SK-N-SH (cell line): ENCODE data around the gene OR1N1. TPM values are rescaled to one million over a fixed set of nuclear protein-coding genes. Genes with fewer than 3 reads are reported as not detected.

ENCODE experiments used
- CTCF ChIA-PET: fragments of 300-600, 350-600 bp; formaldehyde crosslinking; extraction: SDS; loops from one replicate; lab custom pipeline; 2021; lab: Yijun Ruan, JAX
- POLR2A ChIA-PET: fragments of 350-600 bp; sonication (Branson Sonifier 250); formaldehyde crosslinking; extraction: SDS; loops from one replicate; lab custom pipeline; 2020; ENCODE audit warnings: antibody characterized with exemption, inconsistent platforms; lab: Yijun Ruan, JAX
- DNase-seq: peaks from one replicate; pipeline ENCODE4 v3.0.0; 2012
- H2AFZ ChIP-seq: fragments of 200-600 bp; sonication (generic); 2 replicates; pipeline ENCODE4 v1.8.1; 2016; ENCODE audit warnings: antibody characterized with exemption, mild to moderate bottlenecking, low read depth
- H3F3A ChIP-seq: fragments of 200-600 bp; sonication (generic); replicated peaks from 2 replicates; pipeline ENCODE3; 2016; ENCODE audit warnings: antibody characterized with exemption, mild to moderate bottlenecking; ENCODE audit not compliant: insufficient read depth
- H3K27ac ChIP-seq, 2 experiments: fragments of 200-500 bp in 1 of 2; fragments of 200-600 bp in 1 of 2; sonication (Bioruptor generic) in 1 of 2; sonication (generic), shearing (Covaris generic) in 1 of 2; 2 replicates each; pipeline versions ENCODE4 v1.5.1 to v1.6.1; 2014 to 2016; ENCODE audit warnings: low read depth in 2 of 2, inconsistent platforms in 1 of 2, low read length in 1 of 2, mild to moderate bottlenecking in 1 of 2, mixed read lengths in 1 of 2
- H3K27me3 ChIP-seq: fragments of 200-600 bp; sonication (generic), shearing (Covaris generic); 2 replicates; pipeline ENCODE4 v1.6.1; 2016; ENCODE audit warnings: mixed run types; ENCODE audit not compliant: insufficient read depth
- H3K36me3 ChIP-seq, 2 experiments: fragments of 200-500 bp in 1 of 2; fragments of 200-600 bp in 1 of 2; sonication (Bioruptor generic) in 1 of 2; sonication (generic) in 1 of 2; replicated peaks in 1 of 2; 2 replicates each; pipeline versions ENCODE3 to v1.5.1; 2014 to 2016; ENCODE audit warnings: low read length in 1 of 2, mild to moderate bottlenecking in 1 of 2; ENCODE audit not compliant: insufficient read depth in 2 of 2, control insufficient read depth in 1 of 2
- H3K4me1 ChIP-seq, 2 experiments: fragments of 200-500 bp in 1 of 2; fragments of 200-600 bp in 1 of 2; sonication (Bioruptor generic) in 1 of 2; sonication (generic), shearing (Covaris generic) in 1 of 2; 2 replicates each; pipeline versions ENCODE4 v1.5.1 to v1.6.1; 2014 to 2016; ENCODE audit warnings: low read depth in 1 of 2, low read length in 1 of 2, mixed run types in 1 of 2; ENCODE audit not compliant: insufficient read depth in 2 of 2, control insufficient read depth in 1 of 2
- H3K4me2 ChIP-seq: fragments of 200-600 bp; sonication (generic), shearing (Covaris generic); 2 replicates; pipeline ENCODE4 v1.6.1; 2017; ENCODE audit warnings: mixed run types
- H3K4me3 ChIP-seq, 2 experiments: fragments of 200-500 bp in 1 of 2; fragments of 200-600 bp in 1 of 2; sonication (Bioruptor generic) in 1 of 2; sonication (generic), shearing (Covaris generic) in 1 of 2; 2 replicates each; pipeline versions ENCODE4 v1.5.1 to v1.8.1; 2014 to 2016; ENCODE audit warnings: low read depth in 2 of 2, inconsistent platforms in 1 of 2, low read length in 1 of 2, mild to moderate bottlenecking in 1 of 2, mixed read lengths in 1 of 2, moderate library complexity in 1 of 2
- H3K79me2 ChIP-seq: fragments of 200-600 bp; sonication (generic); 2 replicates; pipeline ENCODE4 v1.8.1; 2017; ENCODE audit warnings: mild to moderate bottlenecking; ENCODE audit not compliant: insufficient read depth
- H3K9ac ChIP-seq: fragments of 200-600 bp; sonication (generic); 2 replicates; pipeline ENCODE4 v1.6.1; 2017; ENCODE audit warnings: mixed run types
- H3K9me2 ChIP-seq: fragments of 200-600 bp; sonication (generic); 2 replicates; pipeline ENCODE4 v1.6.1; 2017; ENCODE audit warnings: mixed run types
- H3K9me3 ChIP-seq: fragments of 200-600 bp; sonication (generic); 2 replicates; pipeline ENCODE4 v1.6.1; 2017; ENCODE audit warnings: mixed run types, mild to moderate bottlenecking, moderate library complexity
- H4K20me1 ChIP-seq: fragments of 200-600 bp; sonication (generic); 2 replicates; pipeline ENCODE4 v1.6.1; 2017; ENCODE audit warnings: mild to moderate bottlenecking, mixed run types; ENCODE audit not compliant: insufficient read depth
- CHD2 ChIP-seq: fragments of 150-350 bp; IDR thresholded peaks from 2 replicates; pipeline ENCODE4 v1.6.1; 2018; ENCODE audit warnings: low read length; ENCODE audit not compliant: partially characterized antibody
- CTCF ChIP-seq: fragments of 200-600 bp; sonication (generic); IDR thresholded peaks from 2 replicates; pipeline ENCODE4 v1.6.1; 2017; ENCODE audit warnings: antibody characterized with exemption, mild to moderate bottlenecking, moderate library complexity
- ELF1 ChIP-seq: IDR thresholded peaks from 2 replicates; pipeline ENCODE4 v1.4.0; 2012
- EP300 ChIP-seq, 2 experiments: IDR thresholded peaks; 2 replicates each; pipeline versions ENCODE4 v1.4.0 to v1.6.1; 2012; ENCODE audit warnings: borderline replicate concordance in 1 of 2, low read depth in 1 of 2, low read length in 1 of 2
- EZH2phosphoT487 ChIP-seq: fragments of 200-600 bp; sonication (generic); IDR thresholded peaks from 2 replicates; pipeline ENCODE4 v1.6.1; 2017; ENCODE audit warnings: low read depth, mixed run types, mild to moderate bottlenecking, antibody characterized with exemption, moderate library complexity, borderline replicate concordance
- FOSL2 ChIP-seq: IDR thresholded peaks from 2 replicates; pipeline ENCODE4 v1.4.0; 2012; ENCODE audit warnings: low read depth, mild to moderate bottlenecking, moderate library complexity, borderline replicate concordance
- FOXM1 ChIP-seq: IDR thresholded peaks from 2 replicates; pipeline ENCODE4 v1.4.0; 2012; ENCODE audit warnings: low read depth, mild to moderate bottlenecking
- GABPA ChIP-seq: IDR thresholded peaks from 2 replicates; pipeline ENCODE4 v1.4.0; 2012; ENCODE audit warnings: low read depth, mild to moderate bottlenecking
- GATA2 ChIP-seq: sonication (generic); formaldehyde crosslinking; IDR thresholded peaks from 2 replicates; pipeline ENCODE4 v1.5.0; 2020; ENCODE audit warnings: mild to moderate bottlenecking, missing genetic modification reagents
- JUND ChIP-seq: IDR thresholded peaks from 2 replicates; pipeline ENCODE4 v1.4.0; 2012
- MXI1 ChIP-seq: IDR thresholded peaks from 2 replicates; pipeline ENCODE4 v1.6.1; 2012; ENCODE audit warnings: mild to moderate bottlenecking, low read depth, low read length, improper control_type of control experiment
- NFIC ChIP-seq: IDR thresholded peaks from 2 replicates; pipeline ENCODE4 v1.4.0; 2012; ENCODE audit warnings: borderline replicate concordance
- RAD21 ChIP-seq: IDR thresholded peaks from 2 replicates; pipeline ENCODE4 v1.6.1; 2012; ENCODE audit warnings: mild to moderate bottlenecking, low read length
- REST ChIP-seq: IDR thresholded peaks from 2 replicates; pipeline ENCODE4 v1.6.1; 2012; ENCODE audit warnings: mild to moderate bottlenecking, low read depth, low read length, moderate library complexity
- RXRA ChIP-seq: IDR thresholded peaks from 2 replicates; pipeline ENCODE4 v1.4.0; 2012; ENCODE audit warnings: low read depth, mild to moderate bottlenecking, borderline replicate concordance
- SIN3A ChIP-seq: IDR thresholded peaks from 2 replicates; pipeline ENCODE4 v1.6.1; 2012; ENCODE audit warnings: low read depth, mild to moderate bottlenecking, low read length, moderate library complexity, borderline replicate concordance
- SMC3 ChIP-seq: IDR thresholded peaks from 2 replicates; pipeline ENCODE4 v1.6.1; 2012; ENCODE audit warnings: low read depth, low read length, improper control_type of control experiment
- YY1 ChIP-seq: IDR thresholded peaks from 2 replicates; pipeline ENCODE4 v1.4.0; 2012; ENCODE audit warnings: low read depth, mild to moderate bottlenecking
- WGBS: methylation state at CpG from one replicate; pipeline ENCODE4 v1.1.6; 2017; ENCODE audit warnings: low lambda C conversion rate; 5-methylcytosine and 5-hydroxymethylcytosine counted together
- polyA plus RNA-seq, 3 experiments: library from polyadenylated mRNA; depleted of rRNA; stranded (reverse); fragments of >200 nt; gene quantifications; 2 replicates each; pipeline ENCODE4 v1.2.3, GENCODE V29; 2012
- TF ChIP-seq, protein P1 (sequence below): IDR thresholded peaks from 2 replicates; pipeline ENCODE4 v1.4.0; 2012; ENCODE audit warnings: low read depth, borderline replicate concordance

The OR1N1 gene
- polyA plus RNA-seq, 1 of the 3 experiments (the other 2 are of a cell fraction), result not detected

DNA sequence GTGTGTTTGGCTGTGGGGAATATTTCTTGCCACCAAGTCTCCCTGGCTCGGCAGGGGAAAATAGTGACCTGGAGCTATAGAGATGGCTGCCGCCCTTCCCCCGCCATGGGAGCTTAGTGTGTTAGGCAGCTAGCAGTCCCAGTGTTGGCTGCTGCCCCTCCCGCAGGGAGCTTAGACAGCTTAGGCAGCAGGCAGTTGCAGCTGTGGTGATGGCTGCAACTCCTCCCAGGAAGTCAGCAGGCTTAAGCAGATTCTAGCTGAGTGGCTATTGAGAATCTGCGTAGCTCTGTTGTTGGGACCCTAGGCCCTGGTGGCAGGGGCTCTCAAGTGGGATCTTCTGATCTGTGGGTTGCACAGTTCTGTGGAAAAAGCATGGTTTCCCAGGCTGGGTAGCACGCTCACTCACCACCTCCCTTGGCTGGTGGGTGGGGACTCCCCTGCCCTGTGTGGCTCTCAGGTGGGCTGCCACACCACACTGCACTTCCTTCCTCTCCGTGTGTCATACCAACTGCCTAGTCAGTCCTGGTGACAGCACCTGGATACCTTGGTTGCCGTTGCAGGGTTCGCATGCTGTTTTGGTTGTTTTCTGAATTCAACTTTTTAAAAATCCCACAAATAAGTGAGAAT lies 35.2 kb upstream of the OR1N1 start (continued):
- TF ChIP-seq NFIC (no peak), MXI1 (no peak), ELF1 (no peak)

- Histone ChIP-seq H3K79me2 (no peaks in the 10 kb centered on the region), H3K4me3 (no peak overlapping the region), H3K9me3 (no peaks in the 10 kb centered on the region), H3K4me1 (no peaks in the 10 kb centered on the region), H3K27me3 (no peaks in the 10 kb centered on the region), H3K4me2 (no peak overlapping the region), H3F3A (no peaks in the 10 kb centered on the region), H3K36me3 (no peaks in the 10 kb centered on the region), H3K27ac (no peak overlapping the region), H4K20me1 (no peaks in the 10 kb centered on the region), H3K9me2 (no peaks in the 10 kb centered on the region), H3K9ac (no peak overlapping the region), H2AFZ (no peak overlapping the region)
- DNase-seq, result no peak
- ChIA-PET POLR2A (no interaction called here), CTCF (no interaction called here)
- 13% methylated on average over 4 of the region's 4 CpGs for WGBS
- TF ChIP-seq FOXM1, result no peak
- no peak for TF ChIP-seq JUND
- TF ChIP-seq EP300 (IDR thresholded peaks at IDR 0.05; ENCODE audit: borderline replicate concordance in 1 of 2, low read depth in 1 of 2, low read length in 1 of 2), result no peak
- no peak for TF ChIP-seq GABPA
- TF ChIP-seq, protein P1, sequence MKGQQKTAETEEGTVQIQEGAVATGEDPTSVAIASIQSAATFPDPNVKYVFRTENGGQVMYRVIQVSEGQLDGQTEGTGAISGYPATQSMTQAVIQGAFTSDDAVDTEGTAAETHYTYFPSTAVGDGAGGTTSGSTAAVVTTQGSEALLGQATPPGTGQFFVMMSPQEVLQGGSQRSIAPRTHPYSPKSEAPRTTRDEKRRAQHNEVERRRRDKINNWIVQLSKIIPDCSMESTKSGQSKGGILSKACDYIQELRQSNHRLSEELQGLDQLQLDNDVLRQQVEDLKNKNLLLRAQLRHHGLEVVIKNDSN, result no peak
- no peak for TF ChIP-seq SMC3
- TF ChIP-seq REST, result no peak
- no peak for TF ChIP-seq YY1
- no peak for TF ChIP-seq GATA2 (CRISPR knock-in tag)
- no peak for TF ChIP-seq EZH2phosphoT487
Measured at GRCh38 chr9:122561446-122561845, 34.4 kb upstream of the OR1N1 start.

DNA sequence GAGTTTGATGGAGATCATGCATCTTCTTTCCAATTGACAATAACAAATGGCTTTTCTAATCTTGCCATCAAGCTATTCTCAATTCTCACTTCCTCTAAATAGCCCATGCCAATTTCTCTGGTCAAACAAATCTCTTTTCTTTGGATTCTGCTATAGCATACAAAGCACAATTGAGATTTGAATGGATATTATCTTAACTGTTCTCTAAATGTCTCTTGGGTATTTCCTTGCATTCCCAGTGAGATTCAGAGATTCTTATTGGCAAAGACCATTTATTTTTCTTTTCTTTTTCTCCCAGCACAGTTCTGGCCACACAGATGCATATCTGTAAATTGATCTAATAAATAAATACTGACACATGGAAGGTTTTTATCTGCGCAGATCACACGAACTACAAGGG lies 25.7 kb upstream of the OR1N1 start, which contains the start of gene OR1N2:
Gene OR1N2, plus strand, starts transcription at position 301 of the 400 bp plus-strand sequence. CDS start 100 bp downstream, outside the sequence.
- TF ChIP-seq CTCF, result no peak
- no peak for TF ChIP-seq FOXM1
- TF ChIP-seq GATA2 (CRISPR knock-in tag), result no peak
- TF ChIP-seq RAD21, result no peak
- TF ChIP-seq RXRA, result no peak
- TF ChIP-seq FOSL2, result no peak
- TF ChIP-seq CHD2, result no peak
- no peak for TF ChIP-seq GABPA
- TF ChIP-seq SIN3A, result no peak
- no peak for TF ChIP-seq EP300 (IDR thresholded peaks at IDR 0.05; ENCODE audit: borderline replicate concordance in 1 of 2, low read depth in 1 of 2, low read length in 1 of 2)
- Histone ChIP-seq H3K9me2 (no peaks in the 10 kb centered on the region), H3K9ac (no peak within 1 kb of the TSS), H4K20me1 (no peaks in the 10 kb centered on the region), H3K27ac (no peak within 1 kb of the TSS), H3K9me3 (no peaks in the 10 kb centered on the region), H3K36me3 (no peaks in the 10 kb centered on the region), H3K4me1 (no peaks in the 10 kb centered on the region; a peak in 1 of 4 replicates), H3K4me3 (no peak within 1 kb of the TSS), H3K27me3 (no peaks in the 10 kb centered on the region), H3F3A (no peaks in the 10 kb centered on the region), H2AFZ (no peak within 1 kb of the TSS), H3K79me2 (no peaks in the 10 kb centered on the region), H3K4me2 (no peak within 1 kb of the TSS)
- ChIA-PET POLR2A (no interaction called here), CTCF (no interaction called here)
- 0% methylated on average over 2 of the region's 2 CpGs for WGBS
- DNase-seq, result no peak
